AG04450 (cell line): ENCODE data around the gene UCN3. TPM values are rescaled to one million over a fixed set of nuclear protein-coding genes. Genes with fewer than 3 reads are reported as not detected.

Experiments used
- CTCF ChIA-PET: fragments of 300-600, 350-600 bp; formaldehyde crosslinking; extraction: SDS; loops from one replicate; lab custom pipeline; 2022; ENCODE audit warnings: antibody characterized with exemption, inconsistent platforms; lab: Charles Lee
- POLR2A ChIA-PET: fragments of 350-600 bp; formaldehyde crosslinking; extraction: SDS; loops from one replicate; lab custom pipeline; 2021; ENCODE audit warnings: antibody characterized with exemption, inconsistent platforms; lab: Yijun Ruan, JAX
- DNase-seq: peaks from one replicate; pipeline ENCODE4 v3.0.0-alpha.2; 2011; ENCODE audit warnings: low read depth, low spot score
- H3K27ac ChIP-seq: one replicate; pipeline ENCODE4 v1.5.1; 2012; ENCODE audit warnings: low read depth, low read length, control low read depth
- H3K27me3 ChIP-seq: one replicate; pipeline ENCODE4 v1.6.0; 2012; ENCODE audit warnings: low read length; ENCODE audit not compliant: control insufficient read depth, insufficient read depth
- H3K4me3 ChIP-seq: 2 replicates; pipeline ENCODE4 v1.5.1; 2011; ENCODE audit warnings: mild to moderate bottlenecking, low read depth, low read length, control low read depth
- H3K9me3 ChIP-seq: 2 replicates; pipeline ENCODE4 v1.5.1; 2012; ENCODE audit warnings: low read length; ENCODE audit not compliant: control insufficient read depth, insufficient read depth
- CTCF ChIP-seq: IDR thresholded peaks from 2 replicates; pipeline ENCODE4 v1.5.1; 2011; ENCODE audit warnings: low read depth, low read length, control low read depth, inconsistent platforms
- polyA plus RNA-seq: library from polyadenylated mRNA; depleted of rRNA; stranded (reverse); fragments of >200 nt; gene quantifications from 2 replicates; pipeline ENCODE4 v1.2.3, GENCODE V29; 2011

Gene UCN3
- polyA plus RNA-seq, 1 experiment: not detected

GRCh38 chr10:5354068-5354467 lies 10.7 kb upstream of the UCN3 start:
- Histone ChIP-seq H3K27ac (no peak overlapping the region), H3K4me3 (no peak overlapping the region), H3K9me3 (no peaks in the 10 kb centered on the region), H3K27me3 (peaks cover 12% of the 10 kb centered on the region)
- DNase-seq: no peak
- ChIA-PET POLR2A (no interaction called here), CTCF (interaction anchor here (1.5 kb wide), 1 partner anchor 504 kb away, joined by 4 read pairs; no protein-coding TSS in a partner anchor)
- TF ChIP-seq CTCF: no peak

GRCh38 chr10:5355594-5356301 lies 9.0 kb upstream of the UCN3 start:
- DNase-seq: no peak
- H3K27me3 ChIP-seq: peaks cover 12% of the 10 kb centered on the region
- POLR2A ChIA-PET: no interaction called here
- TF ChIP-seq CTCF: no peak
- H3K4me3 ChIP-seq: no peak overlapping the region
- CTCF ChIA-PET: no interaction called here
- H3K9me3 ChIP-seq: no peaks in the 10 kb centered on the region
- no peak overlapping the region for H3K27ac ChIP-seq

GRCh38 chr10:5356302-5356763 lies 8.4 kb upstream of the UCN3 start:
- no peak for DNase-seq
- Histone ChIP-seq H3K27ac (no peak overlapping the region), H3K9me3 (no peaks in the 10 kb centered on the region), H3K27me3 (peaks cover 12% of the 10 kb centered on the region), H3K4me3 (no peak overlapping the region)
- CTCF ChIA-PET: no interaction called here
- TF ChIP-seq CTCF: no peak
- POLR2A ChIA-PET: no interaction called here

- no peak for DNase-seq
- CTCF ChIA-PET: no interaction called here
- no peak for TF ChIP-seq CTCF
- Histone ChIP-seq H3K9me3 (no peaks in the 10 kb centered on the region), H3K4me3 (no peak overlapping the region), H3K27ac (no peak overlapping the region), H3K27me3 (peaks cover 2% of the 10 kb centered on the region)
- POLR2A ChIA-PET: no interaction called here
Measured at GRCh38 chr10:5360318-5360915, 4.3 kb upstream of the UCN3 start.

- no peaks in the 10 kb centered on the region for H3K9me3 ChIP-seq
- no peak for TF ChIP-seq CTCF
- POLR2A ChIA-PET: no interaction called here
- H3K27ac ChIP-seq: no peak overlapping the region
- no peak overlapping the region for H3K4me3 ChIP-seq
- CTCF ChIA-PET: no interaction called here
- no peaks in the 10 kb centered on the region for H3K27me3 ChIP-seq
- DNase-seq: no peak
Measured at GRCh38 chr10:5361966-5362365, 2.8 kb upstream of the UCN3 start.
